ENCODE measurements around the gene CHST2.

CHST2 gene

GRCh38 chr3:143137435-143138036 lies 18.0 kb downstream of the CHST2 start:
- DNase-seq: no peak

GRCh38 chr3:143138953-143139352 lies 19.4 kb downstream of the CHST2 start:
- no peak for DNase-seq

GRCh38 chr3:143139762-143140161 lies 20.2 kb downstream of the CHST2 start:
- DNase-seq: peak; percentile 12

GRCh38 chr3:143140550-143140949 lies 21.0 kb downstream of the CHST2 start:
- no peak for DNase-seq

- DNase-seq: no peak
Observed at GRCh38 chr3:143142354-143142753, 22.8 kb downstream of the CHST2 start.

GRCh38 chr3:143145906-143146305 lies 26.3 kb downstream of the CHST2 start:
- DNase-seq: no peak

GRCh38 chr3:143146486-143147274 lies 27.1 kb downstream of the CHST2 start:
- DNase-seq: no peak

- DNase-seq: no peak
Observed at GRCh38 chr3:143147707-143148106, 28.1 kb downstream of the CHST2 start.

- DNase-seq: no peak
Observed at GRCh38 chr3:143150071-143150470, 30.5 kb downstream of the CHST2 start.

GRCh38 chr3:143151004-143151731 lies 31.6 kb downstream of the CHST2 start:
- DNase-seq: no peak

GRCh38 chr3:143152043-143152442 lies 32.5 kb downstream of the CHST2 start:
- no peak for DNase-seq

- DNase-seq: no peak
Observed at GRCh38 chr3:143155756-143156155, 36.2 kb downstream of the CHST2 start.

- peak; percentile 16 for DNase-seq
Observed at GRCh38 chr3:143158014-143158988, 38.7 kb downstream of the CHST2 start.

- peak; percentile 18 for DNase-seq
Observed at GRCh38 chr3:143160437-143160836, 40.9 kb downstream of the CHST2 start.

GRCh38 chr3:143163562-143164100 lies 44.1 kb downstream of the CHST2 start:
- no peak for DNase-seq

GRCh38 chr3:143165211-143165610 lies 45.6 kb downstream of the CHST2 start:
- DNase-seq: no peak

GRCh38 chr3:143165612-143166285 lies 46.2 kb downstream of the CHST2 start:
- peak; percentile 68 for DNase-seq

GRCh38 chr3:143166376-143166775 lies 46.8 kb downstream of the CHST2 start:
- DNase-seq: no peak

GRCh38 chr3:143167969-143168854 lies 48.6 kb downstream of the CHST2 start:
- peak; percentile 54 for DNase-seq

- no peak for DNase-seq
Observed at GRCh38 chr3:143168855-143169192, 49.3 kb downstream of the CHST2 start.

GRCh38 chr3:143170074-143170473 lies 50.5 kb downstream of the CHST2 start:
- DNase-seq: no peak

Measured in fibroblast of skin of right quadriceps (primary cell).